HG03439 (cell line): ENCODE results near the gene ENC1.

Experiments used
- ATAC-seq: cut with Tn5 transposase; IDR thresholded peaks from one replicate; pipeline ENCODE4 v1.9.1; 2021; ENCODE audit warnings: mild to moderate bottlenecking, moderate library complexity; ENCODE audit not compliant: unreplicated experiment

The ENC1 gene

GRCh38 chr5:74613283-74613682 lies 27.2 kb downstream of the ENC1 start:
- no peak for ATAC-seq

DNA sequence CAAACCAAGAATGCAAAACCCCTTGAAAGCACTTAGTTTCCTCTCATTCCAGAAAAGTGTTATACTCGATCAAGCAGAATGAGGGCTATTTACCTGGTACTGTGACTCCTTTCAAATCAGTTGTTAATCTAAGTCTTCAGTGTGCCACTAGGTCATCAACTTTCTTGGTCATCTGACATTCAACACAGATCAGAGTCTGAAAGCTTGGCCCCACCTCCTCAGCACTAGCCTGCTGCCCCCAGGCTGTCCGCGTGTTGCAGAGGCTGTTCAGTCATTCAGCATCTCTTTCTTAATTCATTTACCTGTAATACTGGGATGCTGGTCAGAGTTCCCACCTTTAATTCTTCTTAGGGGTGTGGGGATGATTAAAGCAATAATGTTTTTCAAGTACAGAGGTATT lies 28.5 kb downstream of the ENC1 start:
- no peak for ATAC-seq

GRCh38 chr5:74608736-74609601 lies 31.6 kb downstream of the ENC1 start:
- ATAC-seq: no peak

DNA sequence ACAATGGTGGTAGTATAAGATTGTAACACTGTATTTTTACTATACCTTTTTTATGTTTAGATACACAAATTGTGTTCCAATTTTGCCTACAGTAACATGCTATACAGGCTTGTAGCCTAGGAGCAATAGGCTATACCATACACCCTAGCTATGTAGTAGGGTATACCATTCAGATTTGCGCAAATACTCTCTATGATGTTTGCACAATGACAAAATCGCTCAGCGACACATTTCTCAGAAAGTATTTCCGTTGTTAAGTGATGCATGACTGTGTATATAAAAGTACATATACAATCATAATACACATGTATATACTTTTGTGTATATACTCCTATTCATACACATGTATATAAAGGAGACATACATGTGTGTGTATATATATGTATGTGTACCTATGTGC lies 34.8 kb downstream of the ENC1 start:
- ATAC-seq: no peak

DNA sequence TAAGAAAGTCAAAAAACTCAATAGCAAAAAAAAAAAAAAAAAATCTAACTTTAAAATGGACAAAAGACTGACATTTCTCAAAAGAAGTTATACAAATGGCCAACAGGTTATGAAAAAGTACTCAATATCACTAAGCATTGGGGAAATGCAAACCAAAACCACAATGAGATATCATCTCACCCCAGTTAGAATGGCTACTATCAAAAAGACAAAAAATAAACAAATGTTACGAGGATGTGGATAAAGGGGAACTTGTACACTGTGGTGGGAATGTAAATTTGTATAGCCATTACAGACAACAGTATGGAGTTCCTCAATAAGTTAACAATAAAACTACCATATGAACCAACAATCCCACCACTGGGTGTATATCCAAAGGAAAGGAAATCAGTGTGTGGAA lies 37.2 kb downstream of the ENC1 start:
- no peak for ATAC-seq

DNA sequence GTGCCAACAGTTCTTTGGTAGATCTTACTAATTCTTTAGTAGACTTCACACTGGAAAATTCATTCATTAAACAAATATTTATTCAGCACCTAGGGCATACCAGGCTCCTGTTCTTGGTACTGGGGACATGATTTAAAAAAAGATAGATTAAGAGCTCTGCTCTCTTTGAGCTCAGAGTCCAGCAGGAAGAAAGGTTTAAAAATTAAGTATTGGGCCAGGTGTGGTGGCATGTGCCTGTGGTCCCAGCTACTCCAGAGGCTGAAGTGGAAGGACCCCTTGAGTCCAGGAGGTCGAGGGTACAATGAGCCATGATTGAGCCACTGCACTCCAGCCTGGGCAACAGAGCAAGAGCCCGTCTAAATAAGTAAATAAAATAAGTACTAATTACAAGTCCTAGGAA lies 41.4 kb downstream of the ENC1 start:
- ATAC-seq: no peak

- ATAC-seq: no peak
Measured at GRCh38 chr5:74598731-74599130, 41.8 kb downstream of the ENC1 start.

DNA sequence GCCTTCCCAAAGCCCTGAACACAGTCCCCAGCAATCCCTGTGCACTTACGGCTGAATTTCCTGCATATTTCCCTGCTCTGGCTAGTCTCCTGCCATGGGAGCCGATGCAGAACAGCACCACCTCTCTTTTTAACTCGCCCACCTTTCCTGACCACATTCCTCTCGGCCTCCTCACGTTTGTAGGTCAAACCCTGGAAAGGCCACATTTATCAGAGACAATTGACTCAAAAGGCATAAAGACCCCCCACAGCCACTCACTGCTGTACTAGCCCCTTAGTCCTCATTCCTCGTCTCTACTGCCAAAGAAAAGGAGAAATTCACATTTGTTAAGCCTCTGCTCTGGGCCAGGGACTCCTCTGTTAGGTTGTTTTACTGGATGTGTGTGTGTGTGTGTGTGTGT lies 43.6 kb downstream of the ENC1 start:
- no peak for ATAC-seq

GRCh38 chr5:74595143-74595925 lies 45.2 kb downstream of the ENC1 start:
- no peak for ATAC-seq

DNA sequence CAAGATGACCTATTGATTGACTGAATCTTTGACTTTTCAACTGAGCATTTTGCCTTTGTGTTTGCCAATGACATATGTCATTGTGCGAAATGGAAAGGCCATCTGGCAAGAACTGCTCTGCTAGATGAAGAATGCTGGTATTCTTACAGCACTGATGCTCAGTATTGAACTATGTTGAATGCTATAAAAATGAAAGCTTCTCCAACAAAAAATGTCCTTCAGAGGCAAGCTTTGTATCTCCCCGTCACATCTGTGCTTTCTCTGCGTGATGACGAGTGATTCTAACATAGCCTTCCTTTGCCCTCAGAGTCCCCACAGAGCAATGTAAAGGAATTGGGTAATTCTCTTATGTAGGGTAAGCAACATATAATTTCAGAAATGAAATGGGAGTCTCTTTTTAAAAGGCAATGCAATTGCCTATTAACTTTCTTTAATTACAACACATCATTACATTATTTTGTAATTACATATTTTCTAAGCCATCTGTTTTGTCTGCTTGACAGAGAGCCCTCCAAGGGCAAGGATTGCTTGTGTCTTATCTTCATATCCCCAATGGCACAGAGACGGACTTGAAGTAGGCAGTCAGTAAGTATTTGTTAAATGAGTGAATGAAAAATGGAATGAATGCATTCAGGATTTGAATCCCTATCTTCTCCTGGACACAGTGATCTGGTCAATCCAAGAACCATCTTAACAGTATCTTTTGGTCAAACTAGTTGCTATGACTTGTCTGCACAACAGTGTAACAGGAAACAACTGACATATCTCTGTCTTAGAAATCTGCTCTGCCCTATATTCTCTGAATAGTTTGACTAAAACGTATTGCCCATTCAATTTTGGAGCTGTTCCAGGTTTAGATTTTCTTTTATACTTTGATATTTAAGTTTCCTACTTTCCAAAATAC lies 46.1 kb downstream of the ENC1 start:
- no peak for ATAC-seq

DNA sequence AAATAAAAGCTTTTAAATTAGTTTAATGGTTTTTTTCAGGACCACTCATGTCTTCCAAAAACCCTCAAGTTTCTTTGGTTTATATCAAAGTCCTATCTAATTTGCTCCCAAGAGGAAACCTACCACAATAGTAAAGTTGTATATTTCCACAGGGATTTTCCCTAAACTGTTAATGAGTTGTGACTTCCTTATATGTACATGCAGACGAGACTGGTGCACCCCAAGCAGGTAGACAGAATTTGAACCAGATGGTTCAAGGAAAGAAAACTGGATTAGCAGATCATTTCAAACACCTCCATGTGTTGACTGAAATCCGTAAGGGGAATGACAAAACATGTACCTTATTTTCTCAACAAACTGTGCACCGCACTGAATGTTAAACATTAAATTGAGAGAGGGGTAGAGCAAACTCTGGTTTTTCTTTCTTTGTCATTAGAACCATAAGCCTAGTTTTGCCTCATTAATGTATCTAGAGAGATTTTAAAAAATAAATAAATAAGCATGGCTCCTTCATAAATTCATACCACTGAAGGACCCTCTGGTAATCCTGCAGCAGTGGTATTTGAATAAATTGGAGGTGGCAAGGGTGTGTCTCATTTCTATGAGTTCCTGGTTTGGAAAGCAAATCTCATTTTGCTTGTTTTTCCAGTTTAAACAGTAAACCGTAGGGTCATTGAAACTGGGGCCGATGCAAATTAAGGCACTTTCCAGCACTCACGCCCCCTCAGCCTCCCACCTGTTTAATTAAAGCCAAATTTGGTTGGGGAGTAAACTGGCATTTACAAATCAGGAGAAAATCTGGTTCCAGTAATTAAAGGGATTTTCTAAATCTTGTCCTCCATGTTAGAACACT lies 51.1 kb downstream of the ENC1 start:
- no peak for ATAC-seq

DNA sequence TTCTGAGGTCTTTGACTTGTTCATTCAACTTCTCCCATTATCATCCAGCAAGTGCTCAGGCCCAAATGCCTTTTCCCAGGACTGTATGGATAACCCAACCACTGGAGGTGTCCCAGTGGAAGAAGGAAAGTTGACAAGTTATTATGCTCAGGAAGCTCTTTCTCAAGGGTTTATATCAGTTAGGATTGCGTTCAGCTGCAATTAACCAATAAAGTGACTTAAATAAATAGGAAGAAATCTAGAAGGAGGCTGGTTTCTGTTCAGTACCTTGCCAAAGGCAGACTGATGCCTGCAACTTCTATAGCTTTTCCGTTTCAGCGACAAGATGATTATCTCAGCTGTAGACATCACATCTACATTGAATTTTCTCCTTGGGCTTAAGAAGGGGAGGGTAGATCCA lies 52.1 kb downstream of the ENC1 start:
- no peak for ATAC-seq

DNA sequence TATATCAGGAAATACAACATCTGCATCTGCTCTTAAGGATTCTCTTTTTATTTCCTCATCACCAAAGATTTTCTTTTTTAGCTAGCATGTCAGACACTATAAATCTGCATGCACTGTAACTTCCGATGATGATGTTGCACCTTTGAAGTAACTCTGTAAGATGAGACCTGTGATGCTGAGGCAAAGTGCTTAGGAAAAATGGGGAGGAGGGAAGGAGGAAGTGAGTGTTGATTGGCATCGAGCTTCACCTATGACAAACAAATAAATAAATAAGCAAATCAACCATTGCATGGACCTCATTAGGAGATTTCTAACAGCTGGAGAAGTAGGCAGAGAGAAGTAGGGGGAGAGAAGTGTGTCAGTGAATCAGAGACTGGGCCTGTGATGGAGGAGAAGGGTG lies 52.6 kb downstream of the ENC1 start:
- no peak for ATAC-seq

DNA sequence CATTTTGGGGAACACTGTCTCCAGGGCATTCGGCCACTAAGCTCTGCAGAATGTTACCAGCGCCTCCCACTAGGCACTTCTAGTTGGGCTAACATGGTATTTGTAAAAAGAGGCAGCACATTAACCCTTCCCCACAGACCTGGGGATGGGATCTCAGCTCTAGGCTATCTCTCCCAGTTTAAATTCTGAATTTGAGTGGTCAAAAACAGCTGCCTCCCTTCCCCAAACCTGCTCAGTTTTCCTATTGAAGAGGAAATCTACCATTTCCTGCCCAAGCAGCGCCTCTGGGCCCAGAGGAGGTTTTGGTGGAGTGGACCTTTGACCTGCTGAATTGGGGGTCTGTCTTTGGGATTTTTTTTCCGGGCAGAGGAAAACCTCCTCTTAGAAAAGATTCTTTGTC lies 53.2 kb downstream of the ENC1 start:
- no peak for ATAC-seq

DNA sequence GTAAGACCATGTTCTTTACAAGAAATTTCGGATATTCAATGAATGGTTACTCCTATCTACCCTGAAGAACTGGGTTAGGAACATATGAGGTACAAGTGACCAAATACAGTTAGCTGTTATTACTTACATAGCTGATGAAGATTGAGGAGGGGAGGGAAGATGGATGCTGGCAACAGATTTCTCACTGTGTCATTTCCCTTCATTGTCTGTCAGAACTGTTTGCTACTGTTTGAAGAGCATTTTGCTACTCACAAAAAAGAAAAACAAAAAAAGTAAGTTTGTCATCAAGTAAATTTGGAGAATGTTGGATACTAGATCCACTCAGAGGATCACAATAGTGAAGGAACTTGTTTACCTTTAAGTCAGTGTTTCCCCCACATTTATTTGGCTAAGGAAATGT lies 53.7 kb downstream of the ENC1 start:
- no peak for ATAC-seq

DNA sequence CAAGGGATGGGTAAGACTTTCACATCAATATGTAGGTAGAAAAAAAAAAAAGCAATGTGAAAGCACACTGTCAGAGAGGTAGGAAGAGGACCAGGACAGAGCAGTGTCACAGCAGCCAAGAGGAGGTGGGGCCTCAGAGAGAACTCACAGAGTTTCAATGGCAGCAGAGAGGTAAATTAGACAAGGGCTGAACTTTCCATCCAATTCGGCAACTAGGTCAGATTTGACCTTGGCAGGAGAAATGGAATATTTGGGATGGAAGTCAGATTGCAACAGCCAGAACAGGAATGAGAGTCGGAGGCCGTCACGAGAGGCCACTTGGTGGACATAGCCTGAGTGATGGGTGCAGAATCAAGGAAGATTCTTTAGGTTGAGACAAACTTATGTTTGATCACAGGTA lies 57.7 kb downstream of the ENC1 start:
- no peak for ATAC-seq

DNA sequence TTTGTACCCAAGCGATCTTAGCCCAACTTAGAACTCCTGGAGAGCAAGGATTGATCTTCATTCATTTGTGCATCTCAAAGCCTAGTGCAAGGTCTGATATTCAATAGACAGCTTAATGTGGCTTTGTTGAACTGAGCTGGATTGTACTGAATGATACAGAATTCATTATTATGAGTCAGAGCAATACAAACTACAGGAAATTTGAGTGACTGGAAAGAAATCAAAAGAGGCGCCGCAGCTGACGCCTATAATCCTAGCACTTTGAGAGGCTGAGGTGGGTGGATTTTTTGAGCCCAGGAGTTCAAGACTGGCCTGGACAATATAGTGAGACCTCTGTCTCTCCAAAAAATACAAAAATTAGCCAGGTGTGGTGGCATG lies 58.6 kb downstream of the ENC1 start:
- ATAC-seq: no peak

- ATAC-seq: no peak
Measured at GRCh38 chr5:74580729-74581109, 59.8 kb downstream of the ENC1 start.

DNA sequence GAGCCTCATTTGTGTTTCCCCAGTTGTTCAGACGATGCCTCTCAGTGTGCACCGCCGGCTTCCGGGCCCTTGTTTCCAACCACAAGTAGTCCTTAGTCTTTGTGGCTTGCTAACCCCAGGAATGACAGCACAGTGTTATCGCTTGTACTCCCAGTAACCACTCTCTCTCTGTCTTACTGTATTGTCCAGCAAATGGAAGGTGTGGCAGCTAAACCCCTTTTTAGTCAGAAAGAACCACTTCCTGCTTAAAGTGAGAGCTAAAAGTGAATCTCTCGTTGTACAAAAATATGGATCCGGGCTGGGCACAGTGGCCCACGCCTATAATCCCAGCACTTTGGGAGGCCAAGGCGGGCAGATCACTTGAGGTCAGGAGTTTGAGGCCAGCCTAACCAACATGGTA lies 61.3 kb downstream of the ENC1 start:
- peak; percentile 59 for ATAC-seq

DNA sequence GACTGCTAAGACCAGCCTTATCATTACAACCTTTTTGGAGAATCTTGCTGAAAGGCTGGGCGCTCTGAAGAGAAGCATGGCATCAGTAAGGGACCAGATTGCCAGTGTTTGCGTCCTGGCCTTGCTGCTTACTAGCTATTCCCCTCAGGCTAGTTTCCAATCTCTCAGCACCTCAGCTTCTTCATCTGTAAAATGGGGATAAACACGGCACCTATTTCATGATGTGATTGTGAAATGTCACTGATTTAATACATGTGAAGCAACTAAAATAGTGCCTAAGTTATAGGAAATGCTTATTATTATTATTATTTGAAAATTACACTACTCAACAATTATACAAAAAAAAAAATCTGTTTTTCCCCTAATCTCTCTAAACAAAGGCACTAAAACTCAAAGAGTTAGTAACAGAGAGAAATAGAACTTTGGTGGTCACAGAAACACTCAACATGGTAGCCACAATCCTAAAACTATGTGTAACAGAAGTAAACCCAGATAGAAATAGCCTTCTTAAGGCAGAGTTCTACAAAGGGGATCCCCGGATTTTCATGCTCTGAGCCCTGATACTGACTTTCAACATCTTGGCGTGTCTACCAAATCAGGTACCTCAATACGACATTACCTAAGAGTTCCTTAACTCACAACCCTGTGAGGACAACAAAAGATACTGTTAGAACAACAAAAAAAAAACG lies 62.0 kb downstream of the ENC1 start:
- peak; percentile 41 for ATAC-seq
